Measurements from ENCODE around the gene MDFIC.

MDFIC gene

DNA sequence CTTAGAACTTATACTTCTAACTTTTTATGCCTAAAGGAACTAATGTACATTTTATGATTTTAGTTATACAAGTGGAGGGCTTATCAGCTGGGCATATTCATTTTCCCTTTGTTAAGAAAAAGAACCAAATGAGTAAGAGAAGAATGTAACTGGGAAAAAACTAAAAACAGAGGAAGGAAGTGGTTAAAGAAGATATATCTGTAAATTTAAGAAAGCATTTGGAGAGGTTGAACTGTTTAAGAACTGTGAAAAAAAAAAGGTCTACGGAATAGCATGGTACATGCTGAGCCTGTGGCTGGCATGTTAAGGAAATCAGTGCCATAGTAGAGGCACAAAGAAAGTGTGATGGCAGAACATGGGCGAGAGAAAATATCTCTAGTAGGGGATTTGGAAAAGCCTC, 6.2 kb downstream of the MDFIC start:
- TF ChIP-seq, protein P1, sequence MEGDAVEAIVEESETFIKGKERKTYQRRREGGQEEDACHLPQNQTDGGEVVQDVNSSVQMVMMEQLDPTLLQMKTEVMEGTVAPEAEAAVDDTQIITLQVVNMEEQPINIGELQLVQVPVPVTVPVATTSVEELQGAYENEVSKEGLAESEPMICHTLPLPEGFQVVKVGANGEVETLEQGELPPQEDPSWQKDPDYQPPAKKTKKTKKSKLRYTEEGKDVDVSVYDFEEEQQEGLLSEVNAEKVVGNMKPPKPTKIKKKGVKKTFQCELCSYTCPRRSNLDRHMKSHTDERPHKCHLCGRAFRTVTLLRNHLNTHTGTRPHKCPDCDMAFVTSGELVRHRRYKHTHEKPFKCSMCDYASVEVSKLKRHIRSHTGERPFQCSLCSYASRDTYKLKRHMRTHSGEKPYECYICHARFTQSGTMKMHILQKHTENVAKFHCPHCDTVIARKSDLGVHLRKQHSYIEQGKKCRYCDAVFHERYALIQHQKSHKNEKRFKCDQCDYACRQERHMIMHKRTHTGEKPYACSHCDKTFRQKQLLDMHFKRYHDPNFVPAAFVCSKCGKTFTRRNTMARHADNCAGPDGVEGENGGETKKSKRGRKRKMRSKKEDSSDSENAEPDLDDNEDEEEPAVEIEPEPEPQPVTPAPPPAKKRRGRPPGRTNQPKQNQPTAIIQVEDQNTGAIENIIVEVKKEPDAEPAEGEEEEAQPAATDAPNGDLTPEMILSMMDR (IDR thresholded peaks at IDR 0.05; ENCODE audit: low read depth, low read length), result no peak
- no peak for TF ChIP-seq POLR2A (IDR thresholded peaks at IDR 0.05; ENCODE audit: extremely low read depth, insufficient read length)
- H3K4me3 ChIP-seq (ENCODE audit: low read depth, low read length), result no peak overlapping the region
- no peak for DNase-seq (ENCODE audit: low read depth)

DNA sequence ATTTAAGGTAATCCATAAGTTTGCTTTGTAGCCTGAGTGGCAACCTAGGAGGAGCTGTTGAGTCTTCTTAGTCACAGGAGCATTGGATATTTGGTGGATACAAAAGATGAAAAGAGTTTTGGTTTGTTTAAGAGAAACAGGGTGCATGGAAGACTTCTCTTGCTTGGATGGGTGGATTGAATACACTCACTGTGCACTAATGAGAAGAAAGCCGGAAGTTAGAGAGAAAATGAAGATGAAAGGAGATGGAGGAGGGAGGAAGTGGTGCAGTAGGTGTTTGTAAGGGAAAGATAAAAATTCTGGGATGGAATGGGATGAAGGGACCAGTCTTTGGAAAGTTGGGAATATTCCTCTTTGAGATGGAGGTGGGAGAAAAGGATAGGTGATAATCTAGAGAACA, 7.7 kb downstream of the MDFIC start:
- DNase-seq (ENCODE audit: low read depth), result no peak
- H3K4me3 ChIP-seq (ENCODE audit: low read depth, low read length), result no peak overlapping the region

DNA sequence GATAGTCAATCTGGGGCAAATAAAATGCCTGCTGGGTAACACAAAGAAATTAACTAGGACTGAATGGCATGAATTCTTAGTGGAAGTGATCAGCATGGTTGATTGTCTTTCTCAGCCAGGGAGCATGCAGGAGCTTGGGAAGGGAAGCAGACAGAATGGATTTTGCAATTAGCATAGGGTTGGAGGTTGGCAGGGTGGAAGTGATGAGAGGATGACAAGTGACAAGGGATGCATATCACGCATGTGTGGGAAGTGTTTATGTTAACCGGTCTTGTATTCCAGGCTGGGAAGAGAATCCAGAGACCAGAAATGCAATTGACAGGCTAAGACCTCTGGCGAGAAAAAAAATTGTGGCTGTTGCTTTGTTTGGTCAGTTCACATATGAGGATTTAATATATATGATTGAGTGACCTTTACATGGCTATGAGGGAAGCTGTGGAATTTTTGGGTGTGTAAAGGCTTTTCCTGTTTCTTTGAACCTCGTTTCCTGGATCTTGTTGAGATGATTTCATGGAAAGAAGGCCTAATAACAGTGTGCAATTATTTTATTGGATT, 8.3 kb downstream of the MDFIC start:
- no peak overlapping the region for H3K4me3 ChIP-seq (ENCODE audit: low read depth, low read length)
- TF ChIP-seq, protein P2, sequence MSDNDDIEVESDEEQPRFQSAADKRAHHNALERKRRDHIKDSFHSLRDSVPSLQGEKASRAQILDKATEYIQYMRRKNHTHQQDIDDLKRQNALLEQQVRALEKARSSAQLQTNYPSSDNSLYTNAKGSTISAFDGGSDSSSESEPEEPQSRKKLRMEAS (IDR thresholded peaks at IDR 0.05; ENCODE audit: low read depth, low read length), result no peak
- TF ChIP-seq, protein P1 (IDR thresholded peaks at IDR 0.05; ENCODE audit: low read depth, low read length), result no peak
- TF ChIP-seq MYC (IDR thresholded peaks at IDR 0.05; ENCODE audit: low read depth, low read length) (no peak), POLR2A (IDR thresholded peaks at IDR 0.05; ENCODE audit: extremely low read depth, insufficient read length) (no peak)
- DNase-seq (ENCODE audit: low read depth), result no peak

More for the DNA sequence above, 7.7 kb downstream of the MDFIC start:
- no peak for TF ChIP-seq MYC (IDR thresholded peaks at IDR 0.05; ENCODE audit: low read depth, low read length)
- no peak for TF ChIP-seq POLR2A (IDR thresholded peaks at IDR 0.05; ENCODE audit: extremely low read depth, insufficient read length)
- TF ChIP-seq, protein P2 (IDR thresholded peaks at IDR 0.05; ENCODE audit: low read depth, low read length), result no peak
- TF ChIP-seq, protein P1 (IDR thresholded peaks at IDR 0.05; ENCODE audit: low read depth, low read length), result no peak

DNA sequence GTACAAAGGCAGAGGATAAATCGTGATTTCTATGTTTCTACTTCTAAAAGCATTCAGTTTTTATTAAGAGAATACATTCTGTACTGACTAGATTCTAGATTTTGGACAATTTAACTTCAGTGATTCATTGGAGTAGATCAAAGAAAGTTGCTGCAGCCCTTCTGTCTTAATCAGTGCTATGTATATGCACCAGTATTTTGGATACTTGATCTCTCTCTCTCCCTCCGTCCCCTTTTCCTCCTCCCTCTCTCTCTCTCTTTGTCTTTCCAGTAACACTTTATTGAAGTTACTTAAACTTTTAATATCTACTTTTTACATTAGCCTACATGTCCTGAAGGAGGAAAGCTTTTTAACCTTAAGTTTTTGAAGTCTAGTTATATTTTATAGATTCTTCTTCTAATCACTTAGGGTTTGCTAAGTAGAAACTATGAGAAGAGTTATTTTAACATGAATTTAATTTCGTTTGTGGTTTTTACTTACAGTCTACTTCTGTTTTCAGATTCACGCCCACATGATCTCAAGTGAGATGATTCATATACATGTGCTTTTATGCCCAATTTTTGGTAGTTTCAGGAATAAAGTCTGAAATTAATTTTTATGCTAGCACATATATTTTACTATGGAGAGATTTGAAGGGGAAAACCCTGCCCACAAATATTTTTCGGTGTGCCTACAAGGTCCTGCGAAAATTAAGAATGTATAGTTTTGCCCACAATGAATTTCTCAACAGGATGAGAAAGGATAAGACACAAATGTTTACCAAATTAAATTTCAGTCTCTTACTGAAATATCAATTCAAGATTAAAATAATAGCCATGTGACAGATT, 9.1 kb downstream of the MDFIC start:
- no peak overlapping the region for H3K4me3 ChIP-seq (ENCODE audit: low read depth, low read length)
- DNase-seq (ENCODE audit: low read depth), result peak; percentile 33
- TF ChIP-seq, protein P2 (IDR thresholded peaks at IDR 0.05; ENCODE audit: low read depth, low read length), result 0 out of 2 replicates have a peak, but pooled peaks have one; percentile 9
- TF ChIP-seq, protein P1 (IDR thresholded peaks at IDR 0.05; ENCODE audit: low read depth, low read length), result no peak
- no peak for TF ChIP-seq MYC (IDR thresholded peaks at IDR 0.05; ENCODE audit: low read depth, low read length)

DNA sequence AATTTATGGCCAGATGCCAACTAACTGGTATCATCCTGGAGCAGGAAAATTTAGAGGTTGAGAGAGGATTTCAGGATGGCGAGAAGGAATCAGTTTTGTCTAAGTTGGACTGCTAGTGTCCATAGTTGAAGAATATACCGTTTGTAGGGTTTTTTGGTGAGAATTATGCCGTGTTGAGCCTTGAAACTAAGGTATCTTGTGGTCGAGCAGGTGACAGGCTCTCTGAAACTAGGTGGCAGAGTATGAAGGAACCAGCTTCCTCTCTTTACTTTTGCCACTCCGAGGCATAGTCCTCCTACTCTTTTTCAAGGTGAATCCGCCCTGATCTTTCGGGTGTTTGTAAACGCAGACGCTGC, 9.7 kb downstream of the MDFIC start:
- H3K4me3 ChIP-seq (ENCODE audit: low read depth, low read length), result no peak overlapping the region
- DNase-seq (ENCODE audit: low read depth), result no peak
- TF ChIP-seq MYC (IDR thresholded peaks at IDR 0.05; ENCODE audit: low read depth, low read length) (no peak), POLR2A (IDR thresholded peaks at IDR 0.05; ENCODE audit: extremely low read depth, insufficient read length) (no peak)
- TF ChIP-seq, protein P1 (IDR thresholded peaks at IDR 0.05; ENCODE audit: low read depth, low read length), result no peak
- TF ChIP-seq, protein P2 (IDR thresholded peaks at IDR 0.05; ENCODE audit: low read depth, low read length), result no peak

Measured in NB4 (cell line).